Myocyte (in vitro differentiated cells): ENCODE results near the gene KIF26A. TPM values are rescaled to one million over a fixed set of nuclear protein-coding genes. Genes with fewer than 3 reads are reported as not detected.
"Not testable (repeated sequence)": the region's sequence is repeated elsewhere in the genome, so short reads cannot be mapped to it uniquely, and the experiment has no call there.

Experiments
- DNase-seq: peaks from one replicate; pipeline ENCODE4 v3.0.0-alpha.2; 2012; ENCODE audit warnings: low read depth
- total RNA-seq: library from RNA; depleted of rRNA; stranded (reverse); fragments of >200 nt; gene quantifications from 2 replicates; pipeline ENCODE4 v1.2.3, GENCODE V29; 2014

The KIF26A gene
- total RNA-seq, 1 donor from 2014 or later = not detected

DNA sequence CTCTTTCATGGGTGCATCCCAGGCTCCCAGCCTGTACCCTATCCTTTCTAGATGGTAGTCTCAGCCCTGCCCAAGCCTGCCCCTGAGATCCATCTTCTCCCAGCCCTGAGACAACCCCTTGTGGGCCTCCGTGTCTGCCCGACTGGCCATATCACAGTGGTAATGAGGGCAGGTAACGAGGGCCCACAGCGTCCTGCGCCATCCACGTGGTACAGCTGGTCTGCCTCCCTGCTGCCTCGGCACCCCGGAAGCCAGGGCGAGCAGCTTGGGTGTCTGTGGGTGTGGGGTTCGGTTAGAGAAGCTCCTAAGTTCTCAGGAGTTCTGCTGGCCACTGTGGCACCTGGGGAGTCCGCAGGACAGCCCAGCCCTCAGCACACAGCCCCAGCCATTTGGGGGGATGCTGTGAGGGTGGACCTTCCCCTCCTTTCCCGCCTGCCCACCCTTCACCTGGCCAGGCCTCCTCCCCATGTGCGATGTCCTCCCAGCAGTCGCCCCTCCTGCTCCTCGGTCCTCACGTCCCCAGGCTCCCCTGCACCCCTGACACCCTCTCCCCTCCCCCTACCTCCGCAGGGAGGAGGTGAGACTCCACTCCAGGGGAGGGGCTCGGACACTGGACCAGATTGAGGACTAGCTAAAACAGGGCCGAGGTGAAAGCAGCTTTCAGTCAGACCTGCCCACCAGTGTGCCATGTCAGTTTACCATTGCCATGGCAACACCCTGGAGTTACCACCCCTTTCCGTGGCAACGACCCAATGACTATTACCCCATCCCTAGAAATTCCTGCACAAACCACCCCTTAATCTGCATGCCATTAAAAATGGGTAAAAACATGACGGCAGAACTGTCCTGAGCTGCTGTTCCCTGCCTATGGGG lies 69.0 kb downstream of the KIF26A start:
- DNase-seq = no peak

DNA sequence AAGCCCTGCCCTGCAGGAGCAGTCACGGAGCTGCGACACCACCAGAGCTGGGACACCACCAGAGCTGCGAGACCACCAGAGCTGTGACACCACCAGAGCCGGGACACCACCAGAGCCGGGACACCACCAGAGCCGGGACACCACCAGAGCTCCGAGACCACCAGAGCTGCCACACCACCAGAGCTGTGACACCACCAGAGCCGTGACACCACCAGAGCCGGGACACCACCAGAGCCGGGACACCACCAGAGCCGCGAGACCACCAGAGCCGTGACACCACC lies 69.6 kb downstream of the KIF26A start:
- DNase-seq = not testable (repeated sequence)

DNA sequence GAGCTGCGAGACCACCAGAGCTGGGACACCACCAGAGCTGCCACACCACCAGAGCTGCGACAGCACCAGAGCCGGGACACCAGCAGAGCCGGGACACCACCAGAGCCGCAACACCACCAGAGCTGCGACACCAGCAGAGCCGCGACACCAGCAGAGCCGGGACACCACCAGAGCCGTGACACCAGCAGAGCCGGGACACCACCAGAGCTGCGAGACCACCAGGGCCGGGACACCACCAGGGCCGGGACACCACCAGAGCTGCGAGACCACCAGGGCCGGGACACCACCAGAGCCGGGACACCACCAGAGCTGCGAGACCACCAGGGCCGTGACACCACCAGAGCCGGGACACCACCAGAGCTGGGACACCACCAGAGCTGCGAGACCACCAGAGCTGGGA lies 69.9 kb downstream of the KIF26A start:
- not testable (repeated sequence) for DNase-seq

DNA sequence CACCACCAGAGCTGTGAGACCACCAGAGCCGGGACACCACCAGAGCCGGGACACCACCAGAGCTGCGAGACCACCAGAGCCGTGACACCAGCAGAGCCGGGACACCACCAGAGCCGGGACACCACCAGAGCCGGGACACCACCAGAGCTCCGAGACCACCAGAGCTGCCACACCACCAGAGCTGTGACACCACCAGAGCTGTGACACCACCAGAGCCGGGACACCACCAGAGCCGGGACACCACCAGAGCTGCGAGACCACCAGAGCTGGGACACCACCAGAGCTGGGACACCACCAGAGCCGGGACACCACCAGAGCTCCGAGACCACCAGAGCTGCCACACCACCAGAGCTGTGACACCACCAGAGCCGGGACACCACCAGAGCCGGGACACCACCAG lies 70.7 kb downstream of the KIF26A start:
- DNase-seq = not testable (repeated sequence)

DNA sequence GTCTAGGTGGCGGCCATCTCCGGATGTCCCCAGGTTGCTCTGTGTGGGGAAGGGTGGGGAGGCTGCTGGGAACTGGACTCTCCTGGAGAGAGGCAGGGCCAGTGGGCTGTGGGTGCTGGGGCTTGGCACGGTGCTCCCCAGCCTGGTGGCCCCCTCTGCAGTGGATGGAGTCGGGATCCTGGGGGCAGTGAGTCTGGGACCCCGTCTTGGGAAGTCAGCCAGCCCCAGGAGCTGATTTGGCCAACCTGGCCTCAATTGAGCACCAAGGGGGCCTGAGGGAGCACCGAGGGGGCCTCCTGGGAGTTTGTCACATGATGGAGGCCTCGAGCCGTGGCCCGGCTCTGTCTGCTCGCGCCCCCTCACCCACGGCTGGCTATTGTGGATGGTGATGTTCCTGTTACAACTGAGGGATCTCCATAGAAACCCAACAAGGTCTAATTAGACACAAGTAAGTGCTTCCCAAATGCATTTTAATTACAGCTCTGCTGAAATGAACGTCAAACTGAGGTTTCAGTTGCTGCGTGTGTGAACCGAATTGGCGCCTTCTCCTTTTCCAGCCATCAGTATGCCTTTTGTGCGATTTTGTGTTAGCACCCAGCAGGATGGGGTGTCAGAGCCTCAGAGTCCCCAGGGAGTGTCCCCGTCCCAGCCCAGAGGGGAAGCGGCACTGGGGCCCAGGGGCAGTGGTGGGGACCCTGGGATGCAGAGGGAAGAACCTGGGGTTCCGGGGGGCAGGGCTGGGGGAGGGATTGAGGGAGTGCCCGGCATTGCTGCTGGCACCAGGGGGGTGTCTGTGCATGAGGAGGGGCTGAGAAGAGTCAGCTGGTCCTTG lies 71.8 kb downstream of the KIF26A start:
- no peak for DNase-seq

DNA sequence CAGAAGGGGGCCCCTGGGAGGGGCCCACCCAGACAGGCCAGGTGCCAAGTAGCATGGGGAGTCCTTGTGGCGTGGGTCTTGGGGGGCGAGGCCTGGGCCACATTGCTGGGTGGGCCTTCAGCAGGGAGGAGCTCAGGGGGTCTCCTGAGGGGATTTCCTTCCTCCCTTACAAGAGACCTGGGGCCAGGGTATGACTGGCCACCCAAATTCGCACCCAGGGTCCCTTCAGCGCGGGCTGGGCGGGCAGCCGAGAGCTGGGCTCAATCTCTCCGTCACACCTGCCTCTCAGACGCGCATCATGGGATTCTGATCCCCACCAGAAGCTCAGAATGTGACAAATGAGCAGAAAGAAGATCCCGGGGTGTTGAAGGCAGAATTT lies 72.4 kb downstream of the KIF26A start:
- DNase-seq = no peak

DNA sequence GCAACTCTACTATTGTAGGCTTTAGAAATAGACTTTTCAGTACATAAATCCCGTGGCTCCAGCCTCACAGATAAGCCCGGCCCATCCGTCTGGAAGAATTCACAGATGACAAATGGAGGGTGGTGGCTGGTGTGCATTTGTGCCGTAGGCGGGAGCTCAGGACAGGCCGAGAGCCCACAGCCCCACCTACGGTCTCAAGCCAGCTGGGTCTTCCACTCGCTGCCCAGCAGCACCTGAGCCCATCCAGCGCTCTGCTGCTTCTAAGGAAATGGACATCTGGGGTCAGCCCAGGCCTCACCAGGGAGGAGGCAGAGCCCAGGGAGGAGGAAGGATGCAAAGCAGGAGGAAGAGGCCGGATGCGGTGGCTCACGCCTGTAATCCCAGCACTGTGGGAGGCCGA lies 72.8 kb downstream of the KIF26A start:
- DNase-seq = no peak

DNA sequence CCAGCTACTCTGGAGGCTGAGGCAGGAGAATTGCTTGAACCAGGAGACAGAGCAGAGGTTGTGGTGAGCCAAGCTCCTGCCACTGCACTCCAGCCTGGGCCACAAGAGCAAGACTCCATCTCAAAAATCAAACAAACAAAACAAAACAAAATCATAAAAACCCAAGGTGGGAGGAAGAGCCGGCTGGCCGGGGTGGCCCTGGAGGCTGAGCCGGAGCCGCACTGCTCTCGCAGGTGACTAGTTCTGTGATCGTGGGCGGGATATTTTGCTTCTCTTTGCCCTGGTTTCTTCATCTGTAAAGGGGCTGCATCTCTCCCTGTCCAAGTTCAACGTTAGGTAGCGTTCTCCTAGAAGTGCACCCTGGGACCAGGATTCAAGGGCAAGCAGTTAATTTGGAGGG lies 73.4 kb downstream of the KIF26A start:
- DNase-seq = no peak

DNA sequence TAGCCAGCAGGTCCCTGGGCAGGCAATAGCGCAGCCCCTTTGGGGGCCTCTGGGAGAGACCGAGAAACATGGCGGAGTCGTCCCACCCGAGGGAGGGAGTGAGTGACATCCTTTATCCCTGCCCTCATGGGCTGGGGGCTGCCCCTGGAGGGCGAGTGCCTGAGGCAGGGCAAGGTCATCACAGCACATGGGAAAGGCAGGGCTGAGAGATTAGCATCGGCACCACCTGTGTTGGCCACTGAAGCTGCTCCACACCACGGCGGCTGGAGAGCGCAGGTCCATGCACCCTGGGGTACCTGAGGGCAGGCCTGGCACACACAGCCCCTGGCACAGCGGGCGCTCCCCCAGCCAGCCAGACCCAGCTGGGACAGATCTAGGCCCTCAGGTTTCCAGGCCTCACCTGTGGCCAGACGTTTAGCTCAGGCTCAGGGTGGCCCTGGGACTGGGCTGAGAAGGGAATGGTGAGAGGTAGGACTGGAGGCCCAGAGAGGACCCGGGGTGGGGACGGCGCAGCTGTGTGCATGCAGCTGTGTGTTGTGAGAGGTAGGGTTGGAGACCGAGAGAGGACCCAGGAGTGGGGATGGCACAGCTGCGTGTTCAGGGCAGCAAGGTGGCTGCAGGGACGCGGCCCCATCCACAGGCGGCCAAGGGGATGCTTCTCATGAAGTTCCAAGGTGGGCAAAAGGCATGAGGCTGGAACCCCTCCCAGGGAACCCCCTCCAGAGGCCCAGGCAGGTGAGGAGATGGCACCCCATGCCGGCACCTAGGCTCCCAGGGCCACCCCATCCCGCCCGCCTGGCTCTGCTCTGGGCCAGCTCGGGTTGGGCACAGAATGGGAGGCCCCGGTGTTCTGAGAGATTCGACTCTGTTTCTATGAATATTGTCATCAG lies 74.1 kb downstream of the KIF26A start:
- no peak for DNase-seq

DNA sequence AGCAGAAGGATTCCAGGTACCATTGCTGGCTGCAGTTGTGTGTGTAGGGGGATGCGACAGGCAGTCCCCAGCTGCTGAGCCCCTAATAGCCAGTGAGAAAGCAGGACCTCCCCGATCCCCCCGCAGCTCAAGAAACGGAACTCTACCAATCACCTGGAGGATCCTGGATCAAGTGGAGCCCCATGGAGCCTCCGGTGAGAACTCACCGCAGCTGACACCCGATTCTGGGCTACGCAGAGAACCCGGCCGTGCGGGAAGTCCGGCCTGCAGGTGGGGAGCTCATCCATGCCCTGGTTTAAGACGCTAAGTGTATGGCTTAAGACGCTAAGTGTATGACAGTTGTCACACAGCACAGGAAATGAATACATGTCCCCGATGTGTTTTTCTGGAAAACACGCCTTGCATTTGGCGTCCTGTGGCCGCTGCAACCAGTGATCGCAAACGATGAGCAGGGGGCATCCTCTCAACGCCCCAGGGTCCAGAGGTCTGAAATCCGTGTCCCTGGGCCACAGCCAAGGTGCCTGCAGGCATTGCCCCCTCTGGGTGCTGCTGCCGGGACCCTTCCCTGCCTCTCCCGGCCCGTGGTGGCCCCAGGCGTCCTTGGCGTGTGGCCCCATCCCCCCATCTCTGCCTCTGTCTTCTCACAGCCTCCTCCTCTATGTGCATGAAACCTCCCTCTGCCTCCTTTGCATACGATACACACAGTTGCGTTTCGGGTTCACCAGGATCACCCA lies 75.1 kb downstream of the KIF26A start:
- DNase-seq = no peak

DNA sequence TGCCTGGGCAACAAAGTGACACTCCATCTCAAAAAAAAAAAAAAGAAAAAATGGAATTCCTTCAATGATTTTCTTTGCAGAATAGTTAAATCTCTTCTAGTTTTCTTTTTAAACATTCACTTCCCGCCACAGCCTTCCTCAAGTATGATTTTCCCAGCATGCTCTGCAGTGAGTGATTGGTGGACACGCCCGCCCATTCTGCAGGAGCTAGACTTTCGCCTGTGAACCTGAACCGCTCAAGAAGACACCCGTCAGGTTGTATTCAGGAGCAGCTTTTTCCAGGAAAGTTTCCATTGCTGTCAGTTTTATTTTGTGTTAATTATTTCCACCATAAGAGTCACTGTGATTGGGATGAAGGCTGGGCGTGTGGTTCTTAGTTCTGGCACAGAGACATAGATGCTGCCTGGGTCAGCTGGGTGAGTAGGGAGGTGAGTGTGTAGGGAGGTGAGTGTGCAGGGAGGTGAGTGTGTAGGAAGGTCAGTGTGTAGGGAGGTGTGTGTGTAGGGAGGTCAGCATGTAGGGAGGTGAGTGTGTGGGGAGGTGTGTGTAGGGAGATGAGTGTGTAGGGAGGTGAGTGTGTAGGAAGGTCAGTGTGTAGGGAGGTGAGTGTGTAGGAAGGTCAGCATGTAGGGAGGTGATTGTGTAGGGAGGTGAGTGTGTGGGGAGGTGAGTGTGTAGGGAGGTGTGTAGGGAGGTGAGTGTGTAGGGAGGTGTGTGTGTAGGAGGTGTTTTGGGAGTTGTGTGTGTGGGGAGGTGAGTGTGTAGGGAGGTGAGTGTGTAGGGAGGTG lies 76.2 kb downstream of the KIF26A start:
- no peak for DNase-seq

DNA sequence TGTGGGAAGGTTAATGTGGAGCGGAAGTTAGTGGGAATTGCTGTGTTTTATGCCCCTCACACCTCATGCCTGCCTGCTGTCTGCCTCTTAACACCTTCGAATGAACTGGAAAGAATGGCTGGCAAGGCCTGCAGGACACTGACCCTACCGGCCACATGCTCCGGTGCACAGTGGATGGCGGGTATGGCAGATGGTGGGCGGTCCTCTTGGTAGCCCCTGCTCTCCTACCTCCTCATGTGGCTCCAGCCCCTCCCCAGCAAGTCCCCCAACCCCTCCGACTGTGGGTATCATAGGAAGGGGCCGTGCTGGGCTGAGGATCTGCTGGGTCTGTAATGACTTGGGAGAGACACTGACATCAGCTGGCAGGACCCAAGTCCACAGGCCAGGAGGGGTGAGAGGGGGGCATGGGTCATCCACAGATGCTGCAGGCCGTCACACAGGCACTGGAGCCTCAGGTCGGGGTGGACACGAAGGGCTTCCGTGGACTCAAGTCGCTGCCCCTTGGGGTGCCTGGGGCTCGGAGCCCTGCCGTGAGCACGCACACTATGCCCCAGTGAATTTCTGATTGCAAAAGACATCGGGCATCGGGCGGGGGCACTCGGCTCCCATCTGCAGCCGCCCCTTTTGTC lies 77.4 kb downstream of the KIF26A start:
- no peak for DNase-seq

DNA sequence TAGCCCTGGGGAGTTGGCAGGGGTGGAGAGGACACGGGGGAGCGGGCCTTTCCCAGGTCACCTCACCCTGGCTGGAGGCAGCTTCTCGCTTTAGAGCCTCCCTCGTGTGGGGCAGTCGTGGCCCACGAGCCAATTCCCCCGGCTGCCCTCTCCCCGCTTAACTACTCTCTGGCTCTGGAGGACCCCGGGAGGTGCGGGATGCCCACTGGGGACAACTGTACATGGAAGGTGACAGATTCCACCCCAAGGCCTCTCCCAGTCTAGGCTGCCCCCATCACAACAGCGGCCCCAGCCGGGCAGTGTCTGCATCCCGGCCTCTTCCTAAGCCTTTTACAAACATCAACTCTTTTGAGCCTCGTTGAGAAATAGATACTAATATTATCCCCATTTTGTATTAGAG lies 78.1 kb downstream of the KIF26A start:
- no peak for DNase-seq

DNA sequence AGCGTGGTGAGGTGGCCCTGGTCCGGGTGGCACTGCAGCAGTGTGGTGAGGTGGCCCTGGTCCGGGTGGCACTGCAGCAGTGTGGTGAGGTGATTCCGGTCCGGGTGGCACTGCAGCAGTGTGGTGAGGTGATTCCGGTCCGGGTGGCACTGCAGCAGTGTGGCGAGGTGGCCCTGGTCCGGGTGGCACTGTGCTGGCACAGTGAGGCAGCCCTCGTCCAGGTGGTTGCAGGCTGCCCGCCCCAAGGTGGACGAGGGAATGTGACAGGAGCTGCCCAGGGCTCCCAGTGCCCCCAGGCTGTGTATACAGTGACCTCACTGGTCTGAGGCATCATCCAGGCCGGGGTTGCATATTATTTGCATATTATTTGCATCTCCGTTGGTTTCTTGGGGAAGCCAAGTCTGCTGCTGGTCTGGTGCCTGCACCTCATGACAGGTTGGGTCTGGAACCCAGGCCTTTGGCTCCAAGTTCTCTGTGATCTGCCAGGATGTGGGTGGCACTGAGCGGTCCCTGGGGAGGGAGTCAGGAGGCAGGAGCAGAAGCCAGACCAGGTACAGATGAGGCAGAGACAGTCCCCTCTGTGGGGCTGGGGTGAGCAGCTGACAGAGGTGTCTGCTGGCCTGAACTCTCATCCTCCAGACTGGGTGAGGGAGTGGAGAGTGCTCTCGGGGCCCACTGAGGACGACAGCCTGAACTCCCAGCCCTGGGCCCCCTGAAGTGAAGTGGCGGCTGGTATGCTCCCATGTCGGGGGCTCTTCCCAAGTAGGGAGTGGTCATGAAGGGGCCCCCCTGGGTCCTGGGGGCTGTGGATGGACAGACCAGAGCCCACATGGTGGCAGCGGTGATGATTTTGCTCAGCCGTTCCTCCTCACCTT lies 79.3 kb downstream of the KIF26A start:
- DNase-seq = no peak

DNA sequence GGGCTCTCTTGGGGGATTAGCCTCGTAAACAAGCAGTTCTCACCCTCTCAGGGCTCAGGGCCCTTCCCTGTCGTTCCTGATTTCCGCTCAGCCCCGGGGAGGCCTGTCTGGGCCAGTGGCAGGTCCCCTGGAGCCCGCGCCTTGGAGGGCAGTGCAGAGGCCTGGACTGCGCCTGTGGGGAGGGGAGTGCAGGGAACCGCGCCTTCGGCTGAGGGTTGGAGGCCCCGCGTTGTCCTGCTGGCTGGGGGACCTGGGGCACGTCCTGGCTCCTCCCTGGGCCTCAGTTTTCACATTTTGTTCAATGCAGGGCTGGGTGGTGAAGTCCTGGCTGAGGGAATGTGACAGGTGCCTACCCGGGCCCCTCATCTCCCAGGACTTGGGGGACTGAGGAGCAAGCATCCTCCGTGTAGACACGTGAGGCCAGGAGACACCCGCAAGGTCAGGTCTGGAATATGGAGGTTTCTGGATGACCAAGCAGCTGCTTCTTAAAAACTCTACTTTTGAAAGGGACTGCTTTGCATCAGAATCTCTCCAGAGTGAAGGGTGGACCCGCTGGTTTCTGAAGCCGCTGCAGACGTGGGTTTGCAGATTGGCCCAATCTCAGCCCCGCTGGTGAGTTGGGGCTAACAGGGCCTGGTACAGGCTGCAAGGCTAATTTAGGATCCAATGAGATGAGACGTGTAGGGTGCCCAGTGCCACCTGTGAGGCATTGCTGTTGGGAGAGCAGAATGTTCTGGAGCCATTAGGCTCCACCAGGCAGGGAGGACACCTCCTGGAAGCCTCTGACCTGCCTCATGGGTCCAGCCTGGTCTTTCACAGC lies 80.2 kb downstream of the KIF26A start:
- no peak for DNase-seq

DNA sequence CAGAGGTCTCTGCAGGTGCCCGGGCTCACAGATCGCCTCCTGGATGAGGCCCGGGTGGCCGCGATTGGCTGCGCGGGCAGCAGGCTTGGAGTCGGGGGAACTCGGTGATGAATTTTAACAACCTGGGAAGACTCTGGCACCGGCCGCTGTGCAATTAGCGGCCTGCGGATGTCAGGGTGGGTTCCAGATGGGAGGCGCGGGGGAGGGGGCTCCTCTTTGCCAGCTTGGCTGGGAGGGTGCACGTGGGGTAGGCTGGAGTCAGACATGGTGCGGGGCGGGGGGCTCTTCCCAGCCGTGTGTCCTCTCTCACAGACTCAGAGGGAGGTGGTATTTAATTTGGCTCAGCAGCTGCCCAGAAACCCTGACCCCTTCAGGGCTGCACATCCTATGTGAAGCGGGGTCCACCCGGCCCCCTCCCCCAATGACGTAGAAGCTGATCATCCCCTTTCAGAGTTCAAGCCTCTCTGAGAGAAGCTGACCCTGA lies 81.4 kb downstream of the KIF26A start:
- no peak for DNase-seq

DNA sequence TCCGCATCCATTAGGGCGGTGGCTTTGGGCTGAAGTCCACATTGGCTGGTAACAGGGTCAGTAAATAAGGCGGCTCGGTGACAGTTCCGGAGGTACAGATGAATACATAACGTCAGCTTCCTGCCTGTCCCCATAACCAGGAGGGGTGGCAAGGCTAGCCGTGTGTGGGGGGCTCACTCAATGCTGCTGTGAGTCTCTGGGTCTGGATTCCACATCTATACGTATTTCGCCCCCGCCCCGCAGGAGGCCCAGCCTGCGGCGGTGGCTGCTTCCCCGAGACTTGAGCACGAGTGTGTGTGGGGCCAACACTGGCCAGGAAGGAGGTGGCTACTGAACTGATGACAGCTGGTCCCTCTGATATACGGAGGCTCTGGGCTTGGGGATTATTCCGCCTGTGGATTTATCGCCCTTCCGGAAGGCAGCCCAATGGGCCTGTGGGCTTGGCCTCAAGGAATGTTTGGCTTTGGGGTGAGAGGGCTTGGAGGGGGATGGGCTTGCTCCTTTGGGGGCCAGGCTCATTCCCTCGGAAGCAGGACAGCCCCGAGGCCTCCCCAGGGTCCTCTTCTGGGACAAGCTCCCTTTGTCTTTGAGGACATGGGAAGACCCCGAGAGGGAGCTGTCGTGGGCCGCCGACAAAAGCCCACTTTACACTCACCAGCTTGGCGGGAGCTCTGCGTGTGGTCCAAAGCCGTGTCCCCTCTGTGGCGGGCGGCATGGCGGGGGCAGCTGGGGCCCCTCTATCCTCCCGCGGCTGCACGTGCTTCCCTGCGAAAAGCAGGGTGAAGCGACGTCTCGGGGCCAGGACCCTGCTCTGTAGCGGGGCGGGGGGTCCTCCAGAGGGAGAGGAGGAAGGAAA lies 82.1 kb downstream of the KIF26A start:
- no peak for DNase-seq
